Tibial artery (tissue), 4 donors: Measurements from ENCODE around the gene OPN3.

ENCODE experiments used
- DNase-seq, 2 donors: peaks; one replicate each; pipeline ENCODE4 v3.0.0-alpha.2; 2019
- H3K27ac ChIP-seq, 2 donors: fragments of 200-600 bp; sonication (generic) in 1 of 2; 1 replicate in 1 of 2; 2 replicates in 1 of 2; pipeline ENCODE4 v1.5.1; 2018 to 2019; ENCODE audit warnings: mild to moderate bottlenecking in 1 of 2
- H3K27me3 ChIP-seq, 2 donors: fragments of 200-600 bp; sonication (generic) in 1 of 2; one replicate each; pipeline versions ENCODE4 v1.5.1 to v1.6.0; 2016 to 2019
- H3K36me3 ChIP-seq, 3 donors: fragments of 200-600 bp; sonication (generic) in 2 of 3; one replicate each; pipeline ENCODE4 v1.5.1; 2016 to 2019; ENCODE audit warnings: mild to moderate bottlenecking in 2 of 3
- H3K4me1 ChIP-seq, 4 donors: fragments of 200-600 bp; sonication (generic) in 2 of 4; 1 replicate in 3 of 4; 2 replicates in 1 of 4; pipeline ENCODE4 v1.5.1; 2016 to 2019
- H3K4me3 ChIP-seq, 2 donors: fragments of 200-600 bp; sonication (generic) in 1 of 2; 1 replicate in 1 of 2; 2 replicates in 1 of 2; pipeline ENCODE4 v1.5.1; 2018 to 2019; ENCODE audit warnings: mild to moderate bottlenecking in 2 of 2
- H3K9me3 ChIP-seq, 3 donors: fragments of 200-600 bp; sonication (generic) in 1 of 3; one replicate each; pipeline ENCODE4 v1.5.1; 2016 to 2019
- CTCF ChIP-seq, 2 experiments: fragments of 200-600 bp in 1 of 2; fragments of 450-650 bp in 1 of 2; IDR thresholded peaks; one replicate each; pipeline ENCODE4 v1.5.1; 2017 to 2019; ENCODE audit warnings: antibody characterized with exemption in 2 of 2, mild to moderate bottlenecking in 1 of 2, moderate library complexity in 1 of 2
- intact Hi-C: fragments of 100-400 bp; cut with DNase I; formaldehyde crosslinking; loops from one replicate; pipeline ENCODE4 v1.15.0; 2023; ENCODE audit warnings: low total_unique reads

OPN3 gene

GRCh38 chr1:241639623-241640148 is 483 bp downstream of the OPN3 start:
- no peak for TF ChIP-seq CTCF (IDR thresholded peaks at IDR 0.05)

GRCh38 chr1:241638909-241639622 is 1.1 kb downstream of the OPN3 start:
- peaks cover 0 to 12% (median 4%) of the 10 kb centered on the region in 3 donors for H3K36me3 ChIP-seq
- DNase-seq: no peak
- TF ChIP-seq CTCF (IDR thresholded peaks at IDR 0.05): no peak
- intact Hi-C loops: no loop called here
- peak overlapping the region; percentile 87 to 91 for H3K27ac ChIP-seq
- no peaks in the 10 kb centered on the region for H3K9me3 ChIP-seq
- no peaks in the 10 kb centered on the region for H3K27me3 ChIP-seq
- H3K4me1 ChIP-seq: peaks cover 0 to 40% (median 18%) of the 10 kb centered on the region in 4 donors
- peak overlapping the region; percentile 90 to 95 for H3K4me3 ChIP-seq

More at GRCh38 chr1:241639623-241640148, 483 bp downstream of the OPN3 start:
- no peaks in the 10 kb centered on the region for H3K27me3 ChIP-seq
- H3K4me1 ChIP-seq: peaks cover 0 to 41% (median 18%) of the 10 kb centered on the region in 4 donors
- peak overlapping the region; percentile 90 to 95 for H3K4me3 ChIP-seq
- H3K27ac ChIP-seq: peak overlapping the region; percentile 87 to 91
- no peaks in the 10 kb centered on the region for H3K9me3 ChIP-seq
- H3K36me3 ChIP-seq: peaks cover 0 to 9% (median 4%) of the 10 kb centered on the region in 3 donors
- intact Hi-C loops: no loop called here
- peak; percentile 26 to 67 for DNase-seq

DNA sequence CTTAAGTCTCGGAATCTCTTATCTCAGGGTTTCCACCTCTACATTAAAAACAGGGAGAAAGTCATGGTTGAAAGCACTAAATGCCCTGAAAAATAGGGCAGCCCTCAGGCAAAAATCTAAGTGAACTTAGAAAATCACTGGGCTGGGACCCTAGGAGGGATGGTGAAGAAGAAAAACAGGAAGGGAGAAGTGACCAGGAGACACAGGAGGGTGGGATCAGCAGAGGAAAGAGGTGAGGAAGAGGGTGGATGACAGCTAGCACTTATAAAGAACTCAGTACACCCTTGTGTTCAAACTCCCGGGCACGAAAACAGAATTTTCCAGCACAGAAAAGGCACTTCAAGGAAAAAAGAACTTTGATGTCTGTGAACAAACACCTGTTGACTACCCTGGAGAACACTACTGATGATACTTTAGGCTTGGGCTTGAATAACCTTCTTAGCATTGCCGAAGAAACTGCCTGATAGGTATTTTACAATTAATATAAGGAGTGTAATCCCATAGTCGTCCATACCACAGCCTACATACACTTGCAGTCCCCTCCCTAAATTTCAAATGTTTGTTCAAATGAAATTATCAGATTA is 2.0 kb downstream of the OPN3 start:
- no peaks in the 10 kb centered on the region for H3K27me3 ChIP-seq
- TF ChIP-seq CTCF (IDR thresholded peaks at IDR 0.05): no peak
- H3K36me3 ChIP-seq: peaks cover 0 to 12% (median 4%) of the 10 kb centered on the region in 3 donors
- H3K27ac ChIP-seq: no peak overlapping the region
- DNase-seq: no peak
- intact Hi-C loops: no loop called here
- H3K4me1 ChIP-seq: peaks cover 0 to 40% (median 18%) of the 10 kb centered on the region in 4 donors
- peak overlapping the region in 1 of 2 donors; percentile 95 for H3K4me3 ChIP-seq
- no peaks in the 10 kb centered on the region for H3K9me3 ChIP-seq

DNA sequence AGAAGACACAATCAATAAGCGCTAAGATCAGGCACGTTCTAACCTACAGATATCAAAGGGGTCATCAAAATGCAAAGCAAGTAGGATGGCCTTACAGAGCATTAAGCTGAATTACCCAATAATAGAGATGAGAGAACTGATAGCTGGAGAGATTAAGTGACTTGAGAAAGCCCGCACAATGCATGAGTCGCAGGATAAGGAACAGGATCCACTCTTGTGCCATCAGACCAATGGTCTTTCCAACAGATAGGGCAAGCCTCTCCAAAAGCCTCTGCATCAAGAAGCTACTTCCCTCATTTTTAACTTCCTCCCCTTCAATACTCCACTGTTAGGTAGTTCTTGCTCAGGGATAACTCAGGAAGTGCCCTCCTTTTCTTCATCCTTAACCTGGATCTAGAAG is 2.6 kb downstream of the OPN3 start:
- Histone ChIP-seq H3K4me3 (no peak overlapping the region), H3K27ac (no peak overlapping the region), H3K36me3 (peaks cover 0 to 12% (median 4%) of the 10 kb centered on the region in 3 donors), H3K27me3 (no peaks in the 10 kb centered on the region), H3K4me1 (peaks cover 0 to 40% (median 18%) of the 10 kb centered on the region in 4 donors), H3K9me3 (no peaks in the 10 kb centered on the region)
- no peak for DNase-seq
- TF ChIP-seq CTCF (IDR thresholded peaks at IDR 0.05): no peak
- intact Hi-C loops: no loop called here

- Histone ChIP-seq H3K9me3 (no peaks in the 10 kb centered on the region), H3K36me3 (peaks cover 0 to 12% (median 4%) of the 10 kb centered on the region in 3 donors), H3K27ac (no peak overlapping the region), H3K4me3 (no peak overlapping the region), H3K4me1 (peaks cover 0 to 39% (median 18%) of the 10 kb centered on the region in 4 donors), H3K27me3 (no peaks in the 10 kb centered on the region)
- no peak for DNase-seq
- intact Hi-C loops: no loop called here
- TF ChIP-seq CTCF (IDR thresholded peaks at IDR 0.05): no peak
These were observed 3.1 kb downstream of the OPN3 start for GRCh38 chr1:241637046-241637590.
